Type B pancreatic cell (in vitro differentiated cells): ENCODE measurements around the gene ARID4B. TPM values are rescaled to one million over a fixed set of nuclear protein-coding genes. Genes with fewer than 3 reads are reported as not detected.

Experiments
- DNase-seq: peaks from one replicate; pipeline ENCODE4 v3.0.0; 2021; ENCODE audit warnings: mixed read lengths; ENCODE audit not compliant: unreplicated experiment; ENCODE audit errors: extremely low spot score
- H3K27ac Mint-ChIP-seq: 2 replicates; pipeline ENCODE4 v1.8.0; 2021; ENCODE audit warnings: mild to moderate bottlenecking, mixed read lengths
- H3K27me3 Mint-ChIP-seq: 2 replicates; pipeline ENCODE4 v1.8.0; 2021; ENCODE audit warnings: mixed read lengths
- H3K36me3 Mint-ChIP-seq: 2 replicates; pipeline ENCODE4 v1.8.0; 2021; ENCODE audit warnings: mixed read lengths
- H3K4me1 Mint-ChIP-seq: one replicate; pipeline ENCODE4 v1.8.0; 2021; ENCODE audit warnings: mixed read lengths; ENCODE audit not compliant: unreplicated experiment
- H3K4me3 Mint-ChIP-seq: 2 replicates; pipeline ENCODE4 v1.8.0; 2021; ENCODE audit warnings: mild to moderate bottlenecking, mixed read lengths
- H3K9me3 Mint-ChIP-seq: 2 replicates; pipeline ENCODE4 v1.8.0; 2021; ENCODE audit warnings: mixed read lengths
- total RNA-seq: library from RNA; stranded (reverse); gene quantifications from 2 replicates; pipeline ENCODE4 v1.2.1, GENCODE V29; 2021; ENCODE audit warnings: low replicate concordance
- TF ChIP-seq, protein P1 (sequence below): fragments of 200-600 bp; sonication (generic); conservative IDR thresholded peaks from 2 replicates; pipeline ENCODE4 v1.5.0; 2021; ENCODE audit warnings: antibody characterized with exemption, mild to moderate bottlenecking

The ARID4B gene
- total RNA-seq, 1 donor from 2014 or later, result 42.4 TPM

DNA sequence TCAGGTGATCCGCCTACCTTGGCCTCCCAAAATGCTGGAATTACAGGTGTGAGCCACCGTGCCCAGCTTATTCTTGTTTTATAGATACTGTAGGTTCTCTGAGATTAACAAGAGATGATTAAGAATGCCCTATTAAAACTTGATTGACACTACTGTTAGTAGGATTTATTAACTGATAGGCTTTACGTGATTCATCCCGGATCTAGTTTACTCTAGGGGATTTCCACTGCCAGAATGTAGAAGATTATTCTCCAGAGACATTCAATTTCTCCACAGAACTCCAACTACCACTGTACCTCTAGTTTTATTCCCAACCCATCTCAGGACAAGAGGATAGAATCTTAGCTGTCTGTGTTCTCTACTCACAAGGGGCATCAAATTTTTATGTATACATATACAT is 140.7 kb downstream of the ARID4B start:
- no peak for DNase-seq
- H3K4me1 Mint-ChIP-seq, result no peaks in the 10 kb centered on the region
- H3K4me3 Mint-ChIP-seq, result no peak overlapping the region
- TF ChIP-seq, protein P1, sequence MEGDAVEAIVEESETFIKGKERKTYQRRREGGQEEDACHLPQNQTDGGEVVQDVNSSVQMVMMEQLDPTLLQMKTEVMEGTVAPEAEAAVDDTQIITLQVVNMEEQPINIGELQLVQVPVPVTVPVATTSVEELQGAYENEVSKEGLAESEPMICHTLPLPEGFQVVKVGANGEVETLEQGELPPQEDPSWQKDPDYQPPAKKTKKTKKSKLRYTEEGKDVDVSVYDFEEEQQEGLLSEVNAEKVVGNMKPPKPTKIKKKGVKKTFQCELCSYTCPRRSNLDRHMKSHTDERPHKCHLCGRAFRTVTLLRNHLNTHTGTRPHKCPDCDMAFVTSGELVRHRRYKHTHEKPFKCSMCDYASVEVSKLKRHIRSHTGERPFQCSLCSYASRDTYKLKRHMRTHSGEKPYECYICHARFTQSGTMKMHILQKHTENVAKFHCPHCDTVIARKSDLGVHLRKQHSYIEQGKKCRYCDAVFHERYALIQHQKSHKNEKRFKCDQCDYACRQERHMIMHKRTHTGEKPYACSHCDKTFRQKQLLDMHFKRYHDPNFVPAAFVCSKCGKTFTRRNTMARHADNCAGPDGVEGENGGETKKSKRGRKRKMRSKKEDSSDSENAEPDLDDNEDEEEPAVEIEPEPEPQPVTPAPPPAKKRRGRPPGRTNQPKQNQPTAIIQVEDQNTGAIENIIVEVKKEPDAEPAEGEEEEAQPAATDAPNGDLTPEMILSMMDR, result no peak
- no peaks in the 10 kb centered on the region for H3K27me3 Mint-ChIP-seq
- H3K36me3 Mint-ChIP-seq, result peaks cover 23% of the 10 kb centered on the region
- no peak overlapping the region for H3K27ac Mint-ChIP-seq
- H3K9me3 Mint-ChIP-seq, result no peaks in the 10 kb centered on the region

DNA sequence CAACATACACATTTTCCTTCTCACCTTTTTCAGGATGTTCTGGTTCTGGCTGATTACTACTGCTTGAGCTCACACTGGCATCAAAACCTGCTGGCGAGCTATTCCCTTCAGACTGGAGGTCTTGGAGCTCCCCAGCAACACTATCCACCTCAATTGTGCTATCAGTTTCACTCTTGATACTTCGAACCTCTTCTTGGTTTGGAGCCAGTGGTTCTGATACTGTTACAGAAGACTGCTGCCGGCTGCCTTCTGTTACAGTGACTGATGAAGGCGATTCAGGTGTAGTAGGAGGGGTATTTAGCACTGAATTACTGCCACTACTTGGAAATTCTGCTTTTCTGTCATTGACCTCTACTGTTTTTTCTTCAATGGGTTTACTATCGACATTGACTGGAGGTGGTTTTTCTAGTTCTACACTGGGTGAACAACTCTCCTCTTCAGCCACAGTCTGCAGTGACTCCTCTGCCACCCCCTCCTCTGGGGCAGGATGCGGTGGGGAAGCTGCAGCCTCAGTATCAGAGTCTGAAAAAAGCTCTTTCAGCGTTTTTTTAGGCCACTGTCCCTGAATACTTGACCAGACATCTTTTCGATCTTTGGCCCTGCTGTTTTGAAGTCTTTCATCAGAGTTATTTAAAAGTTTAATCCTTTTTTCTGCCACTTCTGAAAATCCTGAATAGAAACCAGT is 146.3 kb downstream of the ARID4B start:
- Mint-ChIP-seq H3K9me3 (no peaks in the 10 kb centered on the region), H3K27me3 (no peaks in the 10 kb centered on the region), H3K27ac (no peak overlapping the region), H3K4me3 (no peak overlapping the region), H3K4me1 (no peaks in the 10 kb centered on the region), H3K36me3 (peaks cover 23% of the 10 kb centered on the region)
- no peak for DNase-seq
- TF ChIP-seq, protein P1, result no peak

DNA sequence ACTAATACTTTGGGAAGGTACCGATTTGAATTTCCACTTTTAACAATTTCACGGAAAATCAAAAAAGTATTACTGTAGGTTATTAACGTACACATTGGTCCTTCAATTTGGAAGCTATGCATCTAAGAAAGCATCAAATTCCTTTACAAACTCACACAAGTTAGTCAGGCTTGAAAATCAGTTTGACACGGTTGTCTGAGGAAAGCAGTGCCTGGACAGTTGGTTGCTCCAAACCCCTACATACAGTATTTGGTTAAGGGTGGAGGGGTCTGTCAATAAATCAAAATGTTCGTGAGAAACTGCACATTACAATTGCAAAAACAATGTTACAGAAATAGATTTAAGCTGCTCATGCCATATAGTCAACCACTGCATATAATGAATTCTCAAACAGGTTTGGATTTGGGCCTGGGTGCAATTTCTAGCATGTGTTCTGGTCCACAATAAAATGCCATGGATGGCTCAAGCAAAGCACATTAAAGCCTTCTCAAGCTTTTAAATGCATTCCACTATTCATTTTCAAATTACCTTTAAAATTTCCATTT is 147.0 kb downstream of the ARID4B start:
- no peak overlapping the region for H3K27ac Mint-ChIP-seq
- H3K27me3 Mint-ChIP-seq, result no peaks in the 10 kb centered on the region
- H3K9me3 Mint-ChIP-seq, result no peaks in the 10 kb centered on the region
- peaks cover 23% of the 10 kb centered on the region for H3K36me3 Mint-ChIP-seq
- no peak for DNase-seq
- TF ChIP-seq, protein P1, result no peak
- no peaks in the 10 kb centered on the region for H3K4me1 Mint-ChIP-seq
- H3K4me3 Mint-ChIP-seq, result no peak overlapping the region

DNA sequence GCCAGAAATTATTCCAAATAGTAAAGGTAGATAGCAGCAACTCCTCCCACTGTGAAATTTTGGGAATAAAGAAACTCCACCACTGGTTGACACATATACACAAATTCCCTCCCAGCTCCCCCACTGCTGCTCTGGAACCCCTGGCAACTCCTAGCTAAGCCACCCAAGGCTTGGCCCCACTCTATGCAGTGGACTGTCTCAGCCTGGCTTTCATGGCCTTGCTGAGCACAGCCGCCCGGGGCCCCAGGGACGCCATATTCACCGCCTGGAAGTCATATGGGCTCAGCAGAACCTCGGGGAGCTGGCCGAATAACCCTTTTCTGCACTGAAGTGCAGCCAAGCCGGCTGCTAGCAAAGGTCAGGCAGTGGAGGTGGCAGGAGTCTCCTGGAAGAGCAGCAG is 151.5 kb downstream of the ARID4B start:
- no peak overlapping the region for H3K27ac Mint-ChIP-seq
- H3K4me1 Mint-ChIP-seq, result no peaks in the 10 kb centered on the region
- H3K4me3 Mint-ChIP-seq, result no peak overlapping the region
- TF ChIP-seq, protein P1, result no peak
- no peaks in the 10 kb centered on the region for H3K27me3 Mint-ChIP-seq
- peaks cover 25% of the 10 kb centered on the region for H3K36me3 Mint-ChIP-seq
- no peak for DNase-seq
- H3K9me3 Mint-ChIP-seq, result no peaks in the 10 kb centered on the region

DNA sequence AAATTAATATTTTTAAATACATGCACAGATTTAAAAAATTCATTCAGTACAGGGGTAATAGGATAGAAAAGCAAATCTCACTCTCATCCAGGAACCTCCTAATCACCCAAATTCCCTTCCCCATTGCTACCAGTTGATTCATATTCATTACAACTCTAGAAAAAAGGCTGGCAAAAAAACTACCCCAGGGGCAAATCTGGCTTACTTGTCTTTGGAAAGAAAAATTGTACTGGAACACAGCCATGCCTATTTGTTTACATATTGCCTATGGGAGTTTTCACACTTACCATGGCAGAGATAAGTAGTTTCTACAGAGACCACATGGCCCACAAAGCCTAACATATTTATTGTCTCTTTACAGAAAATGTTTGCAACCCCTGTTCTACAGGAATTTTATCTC is 158.0 kb downstream of the ARID4B start:
- no peak overlapping the region for H3K4me3 Mint-ChIP-seq
- no peak for DNase-seq
- no peak overlapping the region for H3K27ac Mint-ChIP-seq
- peaks cover 22% of the 10 kb centered on the region for H3K36me3 Mint-ChIP-seq
- H3K4me1 Mint-ChIP-seq, result no peaks in the 10 kb centered on the region
- H3K27me3 Mint-ChIP-seq, result no peaks in the 10 kb centered on the region
- TF ChIP-seq, protein P1, result no peak
- H3K9me3 Mint-ChIP-seq, result no peaks in the 10 kb centered on the region
